ENCODE results near the gene PLEKHJ1. TPM values are rescaled to one million over a fixed set of nuclear protein-coding genes. Genes with fewer than 3 reads are reported as not detected.

PLEKHJ1 gene
- total and polyA plus RNA-seq, 2 of the 13 experiments (the other 11 are each of a cell fraction or from before 2014, with no cell fraction given) = 70.5 to 130 TPM

- TF ChIP-seq ARID4A (CRISPR knock-in tag; IDR thresholded peaks at IDR 0.05; ENCODE audit: borderline replicate concordance) = no peak
Measured at GRCh38 chr19:2188708-2189385, 47.3 kb downstream of the PLEKHJ1 start (continued).

GRCh38 chr19:2187159-2187558 is 49.0 kb downstream of the PLEKHJ1 start:
- BruUV-seq (replicated peaks) = no TSS peak
- Histone ChIP-seq H3K36me3 (replicated peaks in 1 of 2; ENCODE audit: control insufficient read depth in 1 of 2, insufficient read depth in 2 of 2, low read length in 2 of 2) (peaks cover 54 to 79% of the 10 kb centered on the region in 2 experiments; a peak in 4 of 5 replicates), H3K79me2 (ENCODE audit: insufficient read depth, low read length) (peaks cover 44% of the 10 kb centered on the region), H3K27me3 (ENCODE audit: control insufficient read depth in 1 of 2, insufficient read depth in 2 of 2, low read length in 2 of 2) (no peaks in the 10 kb centered on the region; a peak in 1 of 5 replicates), H2AFZ (ENCODE audit: low read length) (no peak overlapping the region), H4K20me1 (ENCODE audit: insufficient read depth, low read length) (peaks cover 23% of the 10 kb centered on the region; the same call in 1 of the 2 replicates), H3K27ac (ENCODE audit: extremely low read length, insufficient read depth, low read length) (no peak overlapping the region), H3K4me3 (replicated peaks in 1 of 3; ENCODE audit: insufficient read depth in 1 of 3, low read depth in 2 of 3, low read length in 3 of 3) (no peak overlapping the region), H3K9me3 (ENCODE audit: low read length) (no peaks in the 10 kb centered on the region), H3K9ac (ENCODE audit: insufficient read depth, low read depth, low read length) (no peak overlapping the region), H3K4me2 (ENCODE audit: low read depth, low read length) (no peak overlapping the region), H3K4me1 (ENCODE audit: insufficient read depth, low read length) (no peaks in the 10 kb centered on the region)
- WGBS (ENCODE audit: low lambda C conversion rate) = 100% methylated on average over 11 of the region's 13 CpGs
- POLR2A ChIA-PET = no interaction called here
- ATAC-seq = no peak
- FAIRE-seq = no peak
- no peak for DNase-seq (ENCODE audit: low spot score)
- CTCF ChIA-PET (ENCODE audit: low intra/inter-chr PET ratio, low total read pairs) = no interaction called here
- in situ Hi-C loops (cut with HindIII; ENCODE audit: extremely low pct_ligation_motif_present, low pct_unique_long_range_greater_than_20kb) (no loop called here), intact Hi-C loops (cut with micrococcal nuclease; ENCODE audit: unreplicated experiment) (no loop called here)
- TF ChIP-seq MTA1 (CRISPR knock-in tag; IDR thresholded peaks at IDR 0.05; ENCODE audit: borderline replicate concordance) = no peak
- 0 out of 2 replicates have a peak, but pooled peaks have one; percentile 10 for TF ChIP-seq GABPA (IDR thresholded peaks at IDR 0.05; ENCODE audit: low read depth, low read length)
- no peak for TF ChIP-seq GABPA (CRISPR knock-in tag; IDR thresholded peaks at IDR 0.05; ENCODE audit: low read depth)
